Neural cell (in vitro differentiated cells): ENCODE results near the gene ZCCHC14. TPM values are rescaled to one million over a fixed set of nuclear protein-coding genes. Genes with fewer than 3 reads are reported as not detected.
"Not testable (repeated sequence)": the region's sequence is repeated elsewhere in the genome, so short reads cannot be mapped to it uniquely, and the experiment has no call there.

ENCODE experiments used
- H2AFZ ChIP-seq: fragments of 200-600, 300-800 bp; sonication (generic), shearing (Covaris generic); 2 replicates; pipeline ENCODE4 v1.6.0; 2014; ENCODE audit warnings: low read depth, mild to moderate bottlenecking, antibody characterized with exemption, low read length, moderate library complexity
- H3F3A ChIP-seq: fragments of 200-600 bp; shearing (Covaris generic); 2 replicates; pipeline ENCODE4 v1.6.1; 2016; ENCODE audit warnings: mild to moderate bottlenecking, moderate library complexity, mixed read lengths, antibody characterized with exemption, low read length; ENCODE audit not compliant: insufficient read depth, poor library complexity, severe bottlenecking
- H3K27ac ChIP-seq: fragments of 200-600, 300-800 bp; sonication (generic), shearing (Covaris generic); 2 replicates; pipeline ENCODE4 v1.5.1; 2014; ENCODE audit warnings: mild to moderate bottlenecking, low read length, moderate library complexity
- H3K27me3 ChIP-seq: fragments of 300-800, 200-600 bp; sonication (generic), shearing (Covaris generic); 2 replicates; pipeline ENCODE4 v1.6.0; 2014; ENCODE audit warnings: mild to moderate bottlenecking, low read depth, low read length, moderate library complexity; ENCODE audit not compliant: insufficient read depth
- H3K36me3 ChIP-seq: fragments of 300-800, 200-600 bp; sonication (generic), shearing (Covaris generic); 2 replicates; pipeline ENCODE4 v1.5.1; 2014; ENCODE audit warnings: mild to moderate bottlenecking, antibody characterized with exemption, low read length, moderate library complexity; ENCODE audit not compliant: insufficient read depth
- H3K4me2 ChIP-seq: fragments of 300-800, 200-600 bp; sonication (generic), shearing (Covaris generic); 2 replicates; pipeline ENCODE4 v1.6.0; 2014; ENCODE audit warnings: mild to moderate bottlenecking, low read length
- H3K4me3 ChIP-seq: fragments of 300-800, 200-600 bp; sonication (generic), shearing (Covaris generic); 2 replicates; pipeline ENCODE4 v1.5.1; 2014; ENCODE audit warnings: mild to moderate bottlenecking, low read length, moderate library complexity
- H3K79me2 ChIP-seq: fragments of 200-600 bp; shearing (Covaris generic); replicated peaks from 2 replicates; pipeline ENCODE4 v1.6.0; 2014; ENCODE audit warnings: mild to moderate bottlenecking, low read length, moderate library complexity; ENCODE audit not compliant: insufficient read depth
- H3K9ac ChIP-seq: fragments of 300-800, 200-600 bp; sonication (generic), shearing (Covaris generic); 2 replicates; pipeline ENCODE4 v1.6.1; 2016; ENCODE audit warnings: mild to moderate bottlenecking, low read length, mixed read lengths
- H3K9me2 ChIP-seq: fragments of 200-600 bp; shearing (Covaris generic); 2 replicates; pipeline ENCODE4 v1.6.1; 2016; ENCODE audit warnings: mild to moderate bottlenecking, low read length, mixed read lengths; ENCODE audit not compliant: insufficient read depth
- H3K9me3 ChIP-seq: fragments of 200-600, 300-800 bp; sonication (generic), shearing (Covaris generic); 2 replicates; pipeline ENCODE4 v1.6.1; 2016; ENCODE audit warnings: mild to moderate bottlenecking, mixed run types, low read length, moderate library complexity, mixed read lengths
- H4K20me1 ChIP-seq: fragments of 200-600 bp; shearing (Covaris generic); 2 replicates; pipeline ENCODE4 v1.6.1; 2016; ENCODE audit warnings: mild to moderate bottlenecking, mixed run types; ENCODE audit not compliant: insufficient read depth
- CTCF ChIP-seq: fragments of 450-650 bp; IDR thresholded peaks from 2 replicates; pipeline ENCODE4 v1.5.1; 2014; ENCODE audit warnings: antibody characterized with exemption, mild to moderate bottlenecking, moderate library complexity; ENCODE audit not compliant: poor library complexity, severe bottlenecking
- EP300 ChIP-seq: fragments of 450-650 bp; conservative IDR thresholded peaks from 2 replicates; pipeline ENCODE4 v1.6.1; 2014; ENCODE audit warnings: antibody characterized with exemption, mild to moderate bottlenecking, moderate library complexity; ENCODE audit not compliant: poor library complexity, severe bottlenecking
- EZH2 ChIP-seq: fragments of 200-600, 300-800 bp; shearing (Covaris generic), sonication (generic); IDR thresholded peaks from 2 replicates; pipeline ENCODE4 v1.6.1; 2014; ENCODE audit warnings: antibody characterized with exemption, low read length, borderline replicate concordance, mild to moderate bottlenecking; ENCODE audit not compliant: insufficient read depth, poor library complexity, severe bottlenecking
- MXI1 ChIP-seq: fragments of 450-650 bp; conservative IDR thresholded peaks from 2 replicates; pipeline ENCODE4 v1.6.1; 2014; ENCODE audit warnings: antibody characterized with exemption, mild to moderate bottlenecking; ENCODE audit not compliant: poor library complexity, severe bottlenecking
- POLR2AphosphoS5 ChIP-seq: IDR thresholded peaks from 2 replicates; pipeline ENCODE4 v1.6.1; 2012
- REST ChIP-seq: IDR thresholded peaks from 2 replicates; pipeline ENCODE4 v1.6.1; 2012; ENCODE audit warnings: borderline replicate concordance
- SMC3 ChIP-seq: fragments of 450-650 bp; conservative IDR thresholded peaks from 2 replicates; pipeline ENCODE4 v1.6.1; 2014; ENCODE audit warnings: antibody characterized with exemption, mild to moderate bottlenecking, moderate library complexity; ENCODE audit not compliant: poor library complexity
- polyA plus RNA-seq: library from polyadenylated mRNA; depleted of rRNA; stranded (reverse); fragments of >200 nt; gene quantifications from 2 replicates; pipeline ENCODE4 v1.2.3, GENCODE V29; 2014

ZCCHC14 gene
- polyA plus RNA-seq, 1 donor from 2014 or later, result 22.1 TPM

- H3K4me2 ChIP-seq, H3K9me2 ChIP-seq, H2AFZ ChIP-seq, H3K27me3 ChIP-seq, H3K27ac ChIP-seq, H3K9ac ChIP-seq, H4K20me1 ChIP-seq, H3K4me3 ChIP-seq, H3F3A ChIP-seq, H3K9me3 ChIP-seq, H3K79me2 ChIP-seq: not testable (repeated sequence)
- H3K36me3 ChIP-seq, result peaks cover 10% of the 10 kb centered on the region
Observed at GRCh38 chr16:87362828-87363559, 129.8 kb downstream of the ZCCHC14 start.

- no peaks in the 10 kb centered on the region for H3K27me3 ChIP-seq
- H3K27ac ChIP-seq, result no peak overlapping the region
- H3K36me3 ChIP-seq, result peaks cover 10% of the 10 kb centered on the region
- no peak overlapping the region for H2AFZ ChIP-seq
- no peaks in the 10 kb centered on the region for H3K9me2 ChIP-seq
- no peaks in the 10 kb centered on the region for H3K79me2 ChIP-seq
- H4K20me1 ChIP-seq, result no peaks in the 10 kb centered on the region
- TF ChIP-seq SMC3, result no peak
- TF ChIP-seq CTCF, result no peak
- no peak for TF ChIP-seq EZH2
- TF ChIP-seq POLR2AphosphoS5, result no peak
- TF ChIP-seq MXI1, result no peak
- no peak for TF ChIP-seq REST
- TF ChIP-seq EP300, result no peak
- H3K9me3 ChIP-seq, result no peaks in the 10 kb centered on the region
- no peaks in the 10 kb centered on the region for H3F3A ChIP-seq
- no peak overlapping the region for H3K9ac ChIP-seq
- no peak overlapping the region for H3K4me3 ChIP-seq
- no peak overlapping the region for H3K4me2 ChIP-seq
Observed at GRCh38 chr16:87361916-87362619, 130.8 kb downstream of the ZCCHC14 start.
